HepG2 (cell line): ENCODE measurements around the gene RANBP2. TPM values are rescaled to one million over a fixed set of nuclear protein-coding genes. Genes with fewer than 3 reads are reported as not detected.

Source experiments
- ATF7-NPFF ChIP-seq: sonication (generic); formaldehyde crosslinking; IDR thresholded peaks from 2 replicates; pipeline ENCODE4 v1.8.1; 2023; ENCODE audit warnings: mild to moderate bottlenecking, low read depth, missing genetic modification reagents, moderate library complexity
- DMAP1 ChIP-seq: IDR thresholded peaks from 2 replicates; pipeline ENCODE4 v1.6.1; 2016
- GATAD1 ChIP-seq: IDR thresholded peaks from 2 replicates; pipeline ENCODE4 v1.6.1; 2016; ENCODE audit warnings: missing genetic modification reagents, missing compliant biosample characterization
- GFI1 ChIP-seq: sonication (generic); formaldehyde crosslinking; IDR thresholded peaks from 2 replicates; pipeline ENCODE4 v1.5.0; 2020; ENCODE audit warnings: missing genetic modification reagents, mild to moderate bottlenecking, borderline replicate concordance
- HMGXB3 ChIP-seq: sonication (generic); formaldehyde crosslinking; IDR thresholded peaks from 2 replicates; pipeline ENCODE4 v1.4.0; 2020; ENCODE audit warnings: missing genetic modification reagents, borderline replicate concordance
- HOXA3 ChIP-seq: sonication (generic); formaldehyde crosslinking; IDR thresholded peaks from 2 replicates; pipeline ENCODE4 v1.5.0; 2020; ENCODE audit warnings: missing genetic modification reagents
- PAWR ChIP-seq: sonication (generic); formaldehyde crosslinking; IDR thresholded peaks from 2 replicates; pipeline ENCODE4 v1.4.0; 2020; ENCODE audit warnings: missing genetic modification reagents, mild to moderate bottlenecking, borderline replicate concordance
- SP140L ChIP-seq: sonication (generic); formaldehyde crosslinking; IDR thresholded peaks from 2 replicates; pipeline ENCODE4 v1.4.0; 2020; ENCODE audit warnings: missing genetic modification reagents, borderline replicate concordance
- ZGPAT ChIP-seq: IDR thresholded peaks from 2 replicates; pipeline ENCODE4 v1.6.1; 2016; ENCODE audit warnings: mild to moderate bottlenecking
- ZNF318 ChIP-seq: sonication (generic); formaldehyde crosslinking; IDR thresholded peaks from 2 replicates; pipeline ENCODE4 v1.4.0; 2020; ENCODE audit warnings: mild to moderate bottlenecking, missing genetic modification reagents
- ZNF326 ChIP-seq: sonication (generic); formaldehyde crosslinking; IDR thresholded peaks from 2 replicates; pipeline ENCODE4 v1.4.0; 2020; ENCODE audit warnings: missing genetic modification reagents, borderline replicate concordance
- polyA plus RNA-seq, 8 experiments: library from polyadenylated mRNA; depleted of rRNA in 3 of 8; stranded (reverse) in 7 of 8; unstranded in 1 of 8; fragments of >200 nt; fragmentation: Illumina TruSeq in 4 of 8; extraction: Trizol in 4 of 8; gene quantifications; 2 replicates each; pipeline versions ENCODE4 v1.2.1 to v1.2.3, GENCODE V29; 2011 to 2016; ENCODE audit warnings: low read depth in 4 of 8, missing spikeins in 1 of 8, mixed read lengths in 1 of 8; ENCODE audit not compliant: insufficient read depth in 1 of 8
- total RNA-seq, 5 experiments: library from RNA; depleted of rRNA; stranded (reverse); fragments of >200 nt; fragmentation: Illumina TruSeq; extraction: Trizol; gene quantifications; 2 replicates each; pipeline ENCODE4 v1.2.3, GENCODE V29; 2016; ENCODE audit warnings: low read depth in 1 of 5

Gene RANBP2
- total and polyA plus RNA-seq, 2 of the 13 experiments (the other 11 are each of a cell fraction or from before 2014, with no cell fraction given), result 12.2 to 87.0 TPM

- peak; percentile 69; the same call in 1 of the 2 replicates for TF ChIP-seq SP140L (CRISPR knock-in tag)
- TF ChIP-seq ZNF318 (CRISPR knock-in tag), result peak; percentile 79; the same call in 1 of the 2 replicates
- peak; percentile 100 for TF ChIP-seq HOXA3 (CRISPR knock-in tag)
- TF ChIP-seq ATF7-NPFF (CRISPR knock-in tag), result peak; percentile 99
- TF ChIP-seq PAWR (CRISPR knock-in tag), result peak; percentile 98; the same call in 1 of the 2 replicates
- TF ChIP-seq GFI1 (CRISPR knock-in tag), result peak; percentile 24; the same call in 1 of the 2 replicates
- TF ChIP-seq DMAP1 (CRISPR knock-in tag), result peak; percentile 100
- no peak; the same call in 1 of the 2 replicates for TF ChIP-seq ZNF326 (CRISPR knock-in tag)
- TF ChIP-seq HMGXB3 (CRISPR knock-in tag), result peak; percentile 94
- TF ChIP-seq GATAD1 (CRISPR knock-in tag), result peak; percentile 99
- peak; percentile 98 for TF ChIP-seq ZGPAT (CRISPR knock-in tag)
These were observed at the start of gene RANBP2 (continued) for GRCh38 chr2:108719149-108720044.
